Motor neuron (in vitro differentiated cells): Measurements from ENCODE around the gene ZNF536. TPM values are rescaled to one million over a fixed set of nuclear protein-coding genes. Genes with fewer than 3 reads are reported as not detected.
A peak's percentile ranks its signal among the peaks of the same experiment; 100 is the strongest.

Experiments used
- ATAC-seq, 8 experiments: fragments of 200-7000 bp; cut with Tn5 transposase; replicated peaks in 6 of 8; 2 replicates each; pipeline ENCODE4 v1.8.0; 2021; ENCODE audit warnings: mild to moderate bottlenecking in 8 of 8, moderate library complexity in 8 of 8
- H3K27ac ChIP-seq, 2 donors: fragments of 250-450 bp; sonication (Bioruptor Pico); 2 replicates each; pipeline ENCODE4 v1.9.0; 2021; ENCODE audit warnings: antibody characterized with exemption in 2 of 2, mild to moderate bottlenecking in 2 of 2, moderate library complexity in 1 of 2
- H3K4me1 ChIP-seq, 2 donors: fragments of 250-450 bp; sonication (Bioruptor Pico); replicated peaks in 1 of 2; 2 replicates each; pipeline ENCODE4 v1.6.1; 2021; ENCODE audit warnings: antibody characterized with exemption in 2 of 2, mild to moderate bottlenecking in 2 of 2, moderate library complexity in 1 of 2
- H3K4me3 ChIP-seq, 5 donors: fragments of 250-450 bp; sonication (Bioruptor Pico); 2 replicates each; pipeline ENCODE4 v1.9.0; 2021; ENCODE audit warnings: antibody characterized with exemption in 5 of 5, mild to moderate bottlenecking in 5 of 5, moderate library complexity in 4 of 5
- WGBS, 10 experiments: fragments of 450-650 bp; shearing (Covaris generic); methylation state at CpG; one replicate each; pipeline ENCODE4 v1.0.0; 2022; 5-methylcytosine and 5-hydroxymethylcytosine counted together
- in situ Hi-C, 9 experiments: fragments of 400-800 bp; cut with MboI; loops; one replicate each; pipeline ENCODE4 v1.15.0; 2021; ENCODE audit warnings: low sequenced_read_pairs in 9 of 9, low pct_unique_long_range_greater_than_20kb in 2 of 9; ENCODE audit not compliant: unreplicated experiment in 9 of 9
- total RNA-seq, 8 experiments: library from RNA; unstranded; fragments of 300-600 nt; gene quantifications; 2 replicates each; pipeline versions ENCODE4 v1.2.3 to v1.2.4, GENCODE V29; 2022

The ZNF536 gene
- total RNA-seq, 8 experiments from 2014 or later: 10.0 to 37.2 (median 25.4) TPM

GRCh38 chr19:30564551-30565011 is 192.4 kb downstream of the ZNF536 start:
- 20 to 75% (median 55%) methylated on average over 2 to 11 of the region's 11 CpGs; no CpG with 5 or more reads in 5 of the 10 experiments for WGBS, 10 experiments
- peak overlapping the region in 1 of 2 donors; percentile 50 for H3K27ac ChIP-seq
- no peak overlapping the region for H3K4me3 ChIP-seq
- H3K4me1 ChIP-seq: peaks cover 44 to 50% of the 10 kb centered on the region in 2 donors
- in situ Hi-C loops: no loop called here
- ATAC-seq: peak in 5 of 8 experiments; percentile 20 to 83 (median 79)

- ATAC-seq: no peak
- Histone ChIP-seq H3K4me3 (no peak overlapping the region), H3K4me1 (peaks cover 44 to 50% of the 10 kb centered on the region in 2 donors), H3K27ac (no peak overlapping the region)
- in situ Hi-C loops: no loop called here
- 48 to 70% (median 62%) methylated on average over 1 to 5 of the region's 5 CpGs; no CpG with 5 or more reads in 1 of the 10 experiments for WGBS, 10 experiments
Measured at GRCh38 chr19:30565636-30566035, 193.5 kb downstream of the ZNF536 start.

- in situ Hi-C loops: no loop called here
- H3K4me3 ChIP-seq: no peak overlapping the region
- peak in 5 of 8 experiments; percentile 11 to 53 (median 25) for ATAC-seq
- H3K27ac ChIP-seq: no peak overlapping the region
- peaks cover 44 to 50% of the 10 kb centered on the region in 2 donors for H3K4me1 ChIP-seq
- WGBS, 10 experiments: 40 to 100% (median 84%) methylated on average over 1 to 13 of the region's 22 CpGs; no CpG with 5 or more reads in 5 of the 10 experiments
Measured at GRCh38 chr19:30566681-30567420, 194.7 kb downstream of the ZNF536 start.

- ATAC-seq: peak in 5 of 8 experiments; percentile 15 to 52 (median 48)
- WGBS, 10 experiments: 11 to 63% (median 52%) methylated on average over 2 to 9 of the region's 15 CpGs; no CpG with 5 or more reads in 2 of the 10 experiments
- Histone ChIP-seq H3K4me1 (peaks cover 44 to 50% of the 10 kb centered on the region in 2 donors), H3K4me3 (no peak overlapping the region), H3K27ac (peak overlapping the region in 1 of 2 donors; percentile 55)
- in situ Hi-C loops: no loop called here
Measured at GRCh38 chr19:30567536-30568232, 195.5 kb downstream of the ZNF536 start.

- H3K4me3 ChIP-seq: no peak overlapping the region
- in situ Hi-C loops: no loop called here
- no peak for ATAC-seq
- no peak overlapping the region for H3K27ac ChIP-seq
- H3K4me1 ChIP-seq: peaks cover 32 to 38% of the 10 kb centered on the region in 2 donors
- WGBS, 10 experiments: 62 to 92% (median 88%) methylated on average over 4 to 10 of the region's 14 CpGs; no CpG with 5 or more reads in 2 of the 10 experiments
Measured at GRCh38 chr19:30570194-30570593, 198.0 kb downstream of the ZNF536 start.

GRCh38 chr19:30577551-30578105 is 205.4 kb downstream of the ZNF536 start:
- WGBS, 10 experiments: 26 to 76% (median 61%) methylated on average over 3 to 6 of the region's 6 CpGs
- Histone ChIP-seq H3K27ac (no peak overlapping the region), H3K4me1 (peaks cover 15 to 31% of the 10 kb centered on the region in 2 donors), H3K4me3 (no peak overlapping the region)
- in situ Hi-C loops: no loop called here
- peak in 1 of 8 experiments; percentile 78 for ATAC-seq

- in situ Hi-C loops: no loop called here
- peaks cover 24 to 36% of the 10 kb centered on the region in 2 donors for H3K4me1 ChIP-seq
- no peak overlapping the region for H3K4me3 ChIP-seq
- ATAC-seq: peak in 3 of 8 experiments; percentile 39 to 67 (median 59)
- H3K27ac ChIP-seq: no peak overlapping the region
- 10 to 90% (median 42%) methylated on average over 1 to 2 of the region's 3 CpGs; no CpG with 5 or more reads in 6 of the 10 experiments for WGBS, 10 experiments
Measured at GRCh38 chr19:30579419-30579818, 207.2 kb downstream of the ZNF536 start.

- ATAC-seq: no peak
Measured at GRCh38 chr19:30580673-30581072, 208.5 kb downstream of the ZNF536 start.

GRCh38 chr19:30584090-30584489 is 211.9 kb downstream of the ZNF536 start:
- Histone ChIP-seq H3K4me1 (peaks cover 13 to 16% of the 10 kb centered on the region in 2 donors), H3K27ac (no peak overlapping the region), H3K4me3 (no peak overlapping the region)
- in situ Hi-C loops: no loop called here
- 8 to 84% (median 55%) methylated on average over 2 to 8 of the region's 8 CpGs; no CpG with 5 or more reads in 4 of the 10 experiments for WGBS, 10 experiments
- ATAC-seq: peak in 5 of 8 experiments; percentile 36 to 89 (median 79)

More at GRCh38 chr19:30580673-30581072, 208.5 kb downstream of the ZNF536 start:
- in situ Hi-C loops: no loop called here
- Histone ChIP-seq H3K4me1 (peaks cover 24 to 36% of the 10 kb centered on the region in 2 donors), H3K4me3 (no peak overlapping the region), H3K27ac (no peak overlapping the region)
- 7 to 94% (median 75%) methylated on average over 2 of the region's 4 CpGs; no CpG with 5 or more reads in 4 of the 10 experiments for WGBS, 10 experiments

GRCh38 chr19:30587869-30588268 is 215.7 kb downstream of the ZNF536 start:
- in situ Hi-C loops: no loop called here
- Histone ChIP-seq H3K27ac (no peak overlapping the region), H3K4me3 (no peak overlapping the region), H3K4me1 (peaks cover 4 to 9% of the 10 kb centered on the region in 2 donors)
- no peak for ATAC-seq
- 47 to 100% (median 71%) methylated on average over 1 to 4 of the region's 5 CpGs; no CpG with 5 or more reads in 6 of the 10 experiments for WGBS, 10 experiments

GRCh38 chr19:30590596-30591229 is 218.5 kb downstream of the ZNF536 start:
- Histone ChIP-seq H3K27ac (no peak overlapping the region), H3K4me3 (no peak overlapping the region), H3K4me1 (peaks cover 23 to 28% of the 10 kb centered on the region in 2 donors)
- ATAC-seq: no peak
- in situ Hi-C loops: no loop called here
- 83 to 100% (median 93%) methylated on average over 1 of the region's 1 CpG; no CpG with 5 or more reads in 6 of the 10 experiments for WGBS, 10 experiments

- H3K4me3 ChIP-seq: no peak overlapping the region
- ATAC-seq: peak in 3 of 8 experiments; percentile 54 to 92 (median 67)
- peaks cover 41 to 50% of the 10 kb centered on the region in 2 donors for H3K4me1 ChIP-seq
- WGBS, 10 experiments: 0 to 100% (median 51%) methylated on average over 1 to 3 of the region's 5 CpGs; no CpG with 5 or more reads in 6 of the 10 experiments
- H3K27ac ChIP-seq: no peak overlapping the region
- in situ Hi-C loops: no loop called here
Measured at GRCh38 chr19:30593356-30593755, 221.2 kb downstream of the ZNF536 start.
